Common myeloid progenitor, CD34-positive (primary cell): ENCODE results near the gene EIF5B.

Experiments used
- CTCF ChIA-PET: fragments of 350-600 bp; sonication (Branson Sonifier 250); formaldehyde crosslinking; loops from one replicate; lab custom pipeline; 2021; ENCODE audit warnings: antibody characterized with exemption; lab: Charles Lee
- POLR2A ChIA-PET: fragments of 350-600 bp; sonication (Branson Sonifier 250); formaldehyde crosslinking; loops from one replicate; lab custom pipeline; 2021; ENCODE audit warnings: antibody characterized with exemption; lab: Charles Lee
- DNase-seq, 3 donors: peaks; one replicate each; pipeline versions ENCODE4 v3.0.0 to v3.0.0-alpha.2; 2013
- H3K27ac ChIP-seq, 2 experiments: 1 replicate in 1 of 2; 2 replicates in 1 of 2; pipeline ENCODE4 v1.7.0; 2013; ENCODE audit warnings: inconsistent platforms in 2 of 2, low read length in 2 of 2, mild to moderate bottlenecking in 2 of 2, low read depth in 1 of 2, moderate library complexity in 1 of 2; ENCODE audit not compliant: severe bottlenecking in 2 of 2, insufficient read depth in 1 of 2, poor library complexity in 1 of 2
- H3K27me3 ChIP-seq, 5 experiments: replicated peaks in 2 of 5; 1 replicate in 3 of 5; 2 replicates in 2 of 5; pipeline versions ENCODE4 v1.6.1 to v1.7.0; 2013; ENCODE audit warnings: low read length in 4 of 5, mild to moderate bottlenecking in 2 of 5, moderate library complexity in 2 of 5, inconsistent platforms in 1 of 5; ENCODE audit not compliant: insufficient read depth in 5 of 5, control insufficient read depth in 4 of 5
- H3K36me3 ChIP-seq, 4 experiments: 1 replicate in 2 of 4; 2 replicates in 2 of 4; pipeline versions ENCODE4 v1.6.1 to v1.7.0; 2013; ENCODE audit warnings: low read length in 3 of 4, control low read depth in 1 of 4, mild to moderate bottlenecking in 1 of 4; ENCODE audit not compliant: control insufficient read depth in 4 of 4, insufficient read depth in 4 of 4
- H3K4me1 ChIP-seq, 4 experiments: 1 replicate in 3 of 4; 2 replicates in 1 of 4; pipeline versions ENCODE4 v1.6.1 to v1.7.1; 2013; ENCODE audit warnings: low read length in 3 of 4, mild to moderate bottlenecking in 3 of 4, control low read depth in 1 of 4, inconsistent platforms in 1 of 4, moderate library complexity in 1 of 4; ENCODE audit not compliant: control insufficient read depth in 4 of 4, insufficient read depth in 4 of 4; ENCODE audit errors: control extremely low read depth in 1 of 4
- H3K4me3 ChIP-seq, 7 experiments: 1 replicate in 4 of 7; 2 replicates in 3 of 7; pipeline versions ENCODE4 v1.5.1 to v1.7.0; 2013; ENCODE audit warnings: mild to moderate bottlenecking in 7 of 7, low read length in 6 of 7, moderate library complexity in 6 of 7, inconsistent platforms in 2 of 7, low read depth in 2 of 7, control low read depth in 1 of 7; ENCODE audit not compliant: insufficient read depth in 4 of 7, control insufficient read depth in 1 of 7; ENCODE audit errors: extremely low read depth in 1 of 7
- H3K9me3 ChIP-seq, 5 experiments: 1 replicate in 4 of 5; 2 replicates in 1 of 5; pipeline versions ENCODE4 v1.6.1 to v1.7.1; 2013; ENCODE audit warnings: low read length in 4 of 5, mild to moderate bottlenecking in 2 of 5, inconsistent platforms in 1 of 5, low read depth in 1 of 5, moderate library complexity in 1 of 5; ENCODE audit not compliant: control insufficient read depth in 4 of 5, insufficient read depth in 2 of 5; ENCODE audit errors: control extremely low read depth in 1 of 5
- WGBS: methylation state at CpG from one replicate; pipeline ENCODE4 v1.1.5; 2013; ENCODE audit not compliant: insufficient coverage; 5-methylcytosine and 5-hydroxymethylcytosine counted together

Gene EIF5B

DNA sequence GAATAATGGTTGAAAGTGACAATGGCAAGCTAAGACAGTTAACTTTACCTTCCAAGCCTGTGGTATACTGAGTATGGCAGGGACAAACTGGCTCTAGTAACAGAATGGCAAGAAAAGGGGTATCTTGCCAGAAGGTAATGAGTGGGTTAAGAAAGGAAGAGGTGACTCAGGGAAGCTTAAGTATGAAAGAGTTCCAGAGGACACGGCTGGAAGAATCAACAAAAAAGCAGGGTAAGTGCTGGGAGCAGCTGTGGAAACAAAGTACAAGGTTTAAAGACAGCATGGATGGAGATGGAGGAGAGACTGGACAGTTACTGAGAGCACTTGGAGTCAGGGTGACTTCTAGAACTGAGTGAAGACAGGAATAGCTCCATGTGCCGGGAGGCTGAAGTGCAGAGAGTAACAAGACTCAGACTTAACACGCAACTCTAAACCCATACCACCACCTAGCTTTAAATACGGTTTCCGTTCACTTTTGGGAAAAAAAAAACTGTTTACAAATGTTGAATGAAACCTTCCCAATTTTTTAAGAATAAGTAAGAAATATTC is 83.6 kb downstream of the EIF5B start:
- POLR2A ChIA-PET, result no interaction called here
- Histone ChIP-seq H3K36me3 (peaks cover 28 to 79% (median 58%) of the 10 kb centered on the region in 4 experiments), H3K27me3 (no peaks in the 10 kb centered on the region), H3K9me3 (peaks cover 0 to 1% (median 0%) of the 10 kb centered on the region in 5 experiments), H3K4me3 (no peak overlapping the region), H3K4me1 (no peaks in the 10 kb centered on the region), H3K27ac (no peak overlapping the region)
- no peak for DNase-seq
- 92% methylated on average over 1 of the region's 5 CpGs for WGBS
- CTCF ChIA-PET, result no interaction called here

DNA sequence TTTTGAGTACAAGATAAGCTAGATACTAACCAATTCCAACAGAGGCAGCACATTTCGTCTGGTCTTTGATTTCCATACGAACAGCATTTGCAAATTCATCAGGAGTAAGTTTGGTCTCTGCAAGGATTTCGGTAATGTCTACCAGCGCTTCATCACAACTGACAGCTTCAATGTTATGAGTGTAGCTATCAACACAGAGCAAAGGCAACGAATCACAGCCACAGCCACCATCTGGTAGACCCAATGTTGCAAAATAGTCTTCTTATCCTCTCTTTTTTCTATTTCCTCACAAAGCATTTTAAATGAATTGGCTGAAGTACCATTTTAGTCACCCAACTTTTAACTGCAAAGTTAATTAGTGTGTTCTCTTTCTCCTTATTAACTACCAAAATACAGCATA is 84.3 kb downstream of the EIF5B start:
- no peak overlapping the region for H3K4me3 ChIP-seq
- CTCF ChIA-PET, result no interaction called here
- POLR2A ChIA-PET, result no interaction called here
- no peak for DNase-seq
- H3K27ac ChIP-seq, result no peak overlapping the region
- peaks cover 0 to 1% (median 0%) of the 10 kb centered on the region in 5 experiments for H3K9me3 ChIP-seq
- WGBS, result 98% methylated on average over 5 of the region's 5 CpGs
- H3K4me1 ChIP-seq, result no peaks in the 10 kb centered on the region
- no peaks in the 10 kb centered on the region for H3K27me3 ChIP-seq
- H3K36me3 ChIP-seq, result peaks cover 26 to 76% (median 56%) of the 10 kb centered on the region in 4 experiments

DNA sequence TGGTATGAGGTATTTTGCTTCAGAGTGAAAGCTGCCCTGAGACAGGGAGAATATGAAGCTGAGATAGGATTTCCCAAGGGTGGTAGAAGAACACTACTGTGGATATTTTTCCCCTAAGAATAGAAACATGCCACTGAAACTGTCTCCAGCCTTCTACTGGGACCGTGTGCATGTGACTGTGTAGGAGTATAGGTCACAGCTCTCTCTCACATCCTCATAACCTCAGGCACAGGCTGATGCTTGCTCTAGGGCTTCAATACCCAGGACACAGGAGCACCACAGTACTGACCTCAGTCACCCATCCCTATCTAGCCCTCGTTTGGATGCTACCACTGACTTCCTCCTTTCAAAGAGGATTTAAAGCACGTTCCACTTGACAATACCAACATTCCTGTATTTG is 85.4 kb downstream of the EIF5B start:
- H3K27ac ChIP-seq, result no peak overlapping the region
- no peaks in the 10 kb centered on the region for H3K27me3 ChIP-seq
- POLR2A ChIA-PET, result no interaction called here
- peaks cover 24 to 72% (median 51%) of the 10 kb centered on the region in 4 experiments for H3K36me3 ChIP-seq
- no CpG with 5 or more reads among the region's 3 CpGs for WGBS
- H3K4me1 ChIP-seq, result no peaks in the 10 kb centered on the region
- H3K4me3 ChIP-seq, result no peak overlapping the region
- CTCF ChIA-PET, result no interaction called here
- DNase-seq, result no peak
- H3K9me3 ChIP-seq, result peaks cover 0 to 1% (median 0%) of the 10 kb centered on the region in 5 experiments

DNA sequence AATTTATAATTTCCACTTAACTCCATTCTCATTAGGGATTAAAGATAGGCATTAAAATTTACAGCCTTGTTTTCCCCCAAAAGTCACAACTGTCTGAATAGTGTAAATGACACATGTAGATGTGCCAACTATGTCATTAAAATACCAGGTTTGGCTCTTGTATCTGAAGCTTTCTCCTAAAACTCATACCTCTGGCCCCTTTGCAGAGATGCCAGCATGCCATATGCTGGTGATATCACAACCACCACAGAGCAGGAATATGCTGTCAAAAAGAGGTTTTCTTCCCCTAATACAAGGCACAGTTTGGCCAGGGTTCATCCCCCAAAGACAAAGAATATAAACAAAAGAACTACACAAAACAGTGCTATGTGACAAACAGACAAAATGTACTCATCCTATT is 87.2 kb downstream of the EIF5B start:
- CTCF ChIA-PET, result no interaction called here
- POLR2A ChIA-PET, result no interaction called here

DNA sequence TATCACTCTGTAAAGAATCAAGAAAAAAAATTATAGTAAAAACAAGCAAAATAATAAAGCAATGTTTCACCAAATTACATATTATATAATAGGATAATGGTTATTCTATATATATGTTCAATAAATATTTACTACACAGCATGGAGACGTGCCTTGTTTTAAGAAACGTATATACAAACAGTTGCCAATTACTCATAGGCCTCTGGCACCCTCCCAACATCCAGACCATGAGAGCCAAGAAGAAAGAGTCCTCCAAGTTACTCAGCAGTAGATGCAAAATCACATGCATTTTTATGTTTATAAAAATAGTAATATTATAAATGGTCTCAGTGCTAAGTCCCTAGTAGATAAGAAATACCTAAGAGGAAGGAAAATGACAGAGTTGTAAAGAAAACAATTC is 87.8 kb downstream of the EIF5B start:
- Histone ChIP-seq H3K27me3 (no peaks in the 10 kb centered on the region), H3K9me3 (no peaks in the 10 kb centered on the region), H3K27ac (no peak overlapping the region), H3K36me3 (peaks cover 18 to 63% (median 44%) of the 10 kb centered on the region in 4 experiments), H3K4me1 (no peaks in the 10 kb centered on the region), H3K4me3 (no peak overlapping the region)
- POLR2A ChIA-PET, result no interaction called here
- 100% methylated on average over 1 of the region's 2 CpGs for WGBS
- no peak for DNase-seq
- CTCF ChIA-PET, result no interaction called here

More for the DNA sequence above, 87.2 kb downstream of the EIF5B start:
- Histone ChIP-seq H3K27ac (no peak overlapping the region), H3K4me3 (no peak overlapping the region), H3K9me3 (no peaks in the 10 kb centered on the region), H3K4me1 (no peaks in the 10 kb centered on the region), H3K36me3 (peaks cover 18 to 70% (median 48%) of the 10 kb centered on the region in 4 experiments), H3K27me3 (no peaks in the 10 kb centered on the region)
- no peak for DNase-seq

DNA sequence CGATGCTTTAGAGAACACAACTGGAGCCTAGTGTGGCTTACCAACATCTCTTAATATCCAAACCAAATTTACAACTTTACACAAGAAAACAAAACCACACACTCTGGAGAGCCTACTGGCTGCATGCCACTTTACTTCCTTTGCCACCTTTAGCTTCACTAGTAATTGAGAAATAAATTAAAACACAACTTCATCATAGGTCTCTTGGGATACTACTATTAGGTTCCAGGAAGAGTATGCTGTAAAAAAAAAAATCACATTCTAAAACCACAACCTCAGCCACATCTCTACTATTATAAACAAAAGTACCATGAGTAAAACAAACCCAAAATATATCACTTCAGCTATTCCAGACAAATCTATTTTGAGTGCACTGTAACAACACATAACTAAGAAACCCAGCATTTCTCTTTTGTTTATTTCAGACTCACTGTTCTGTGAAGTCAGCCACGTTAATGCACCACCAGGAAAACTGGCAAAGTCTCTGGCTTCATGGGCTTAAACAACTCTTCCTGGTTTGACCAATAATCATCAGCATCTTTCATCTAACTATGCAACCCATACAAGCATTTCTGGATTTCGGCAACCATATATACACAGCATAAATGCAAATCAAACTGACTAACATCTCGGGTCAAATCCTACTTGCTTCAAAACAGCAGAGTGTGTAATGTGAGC is 93.6 kb downstream of the EIF5B start:
- WGBS, result 27% methylated on average over 1 of the region's 4 CpGs
- Histone ChIP-seq H3K27ac (peak overlapping the region; percentile 2 to 8), H3K27me3 (no peaks in the 10 kb centered on the region), H3K4me1 (peaks cover 0 to 21% (median 5%) of the 10 kb centered on the region in 4 experiments), H3K9me3 (no peaks in the 10 kb centered on the region), H3K36me3 (peaks cover 11 to 46% (median 23%) of the 10 kb centered on the region in 4 experiments), H3K4me3 (no peak overlapping the region)
- POLR2A ChIA-PET, result no interaction called here
- CTCF ChIA-PET, result no interaction called here
- DNase-seq, result no peak

DNA sequence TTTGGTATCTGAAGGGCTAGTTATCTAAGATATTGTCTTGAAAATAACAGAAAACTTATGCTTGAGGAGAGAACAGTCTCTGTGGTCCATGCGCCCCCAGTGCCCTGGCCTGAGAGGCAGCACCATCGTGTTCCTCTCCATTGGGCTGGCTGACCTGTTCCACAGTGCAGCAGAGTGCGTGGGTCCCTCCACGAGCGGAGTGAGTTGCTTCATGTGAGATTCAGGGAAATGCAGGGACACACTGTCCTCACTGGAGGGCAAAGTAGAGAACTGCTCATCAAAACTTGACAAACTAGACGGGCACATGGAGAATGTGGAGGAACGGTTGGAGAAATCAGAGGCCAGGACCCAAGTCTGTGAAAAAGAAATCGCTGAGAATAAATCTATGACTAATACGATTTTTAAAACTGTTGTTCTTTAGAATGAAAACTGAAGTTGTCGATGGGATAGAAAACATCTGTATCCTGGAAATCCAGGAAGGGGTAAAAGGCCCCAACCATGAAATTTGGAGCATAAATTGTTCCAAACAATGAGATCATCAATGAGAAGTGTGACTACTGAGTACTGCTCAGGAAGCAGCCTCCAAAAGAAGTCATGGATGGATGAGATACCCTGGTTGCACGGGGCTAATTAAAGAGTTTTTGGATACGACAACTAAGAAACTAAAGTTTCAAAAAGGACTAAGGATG is 94.5 kb downstream of the EIF5B start:
- POLR2A ChIA-PET, result no interaction called here
- no peaks in the 10 kb centered on the region for H3K27me3 ChIP-seq
- no peak for DNase-seq
- H3K4me3 ChIP-seq, result no peak overlapping the region
- CTCF ChIA-PET, result interaction anchor here (1.4 kb wide), 2 partner anchors 11 to 17 kb away, joined by 3 to 6 read pairs; no protein-coding TSS in a partner anchor
- 97% methylated on average over 12 of the region's 12 CpGs for WGBS
- peaks cover 0 to 21% (median 5%) of the 10 kb centered on the region in 4 experiments for H3K4me1 ChIP-seq
- no peaks in the 10 kb centered on the region for H3K9me3 ChIP-seq
- no peak overlapping the region for H3K27ac ChIP-seq
- H3K36me3 ChIP-seq, result peaks cover 11 to 47% (median 21%) of the 10 kb centered on the region in 4 experiments
